ENCODE data around the gene MSANTD7. TPM values are rescaled to one million over a fixed set of nuclear protein-coding genes. Genes with fewer than 3 reads are reported as not detected.

The MSANTD7 gene
- total RNA-seq, 1 experiment from 2014 or later: 23.1 TPM

- peaks cover 15 to 21% (median 17%) of the 10 kb centered on the region in 3 experiments; a peak in 6 of 7 replicates for H3K36me3 Mint-ChIP-seq (ENCODE audit: insufficient read depth in 1 of 3, low read depth in 3 of 3)
- Histone ChIP-seq H4K5ac (ENCODE audit: insufficient read length, low read depth, low read length) (no peak overlapping the region), H2AFZ (ENCODE audit: low read length) (no peak overlapping the region)
Observed at GRCh38 chr10:14880229-14880628, 42.1 kb downstream of the MSANTD7 start.

More at GRCh38 chr10:14880229-14880628, 42.1 kb downstream of the MSANTD7 start:
- Histone ChIP-seq H3K9ac (ENCODE audit: extremely low read depth, insufficient read length, low read length) (peak overlapping the region; percentile 90), H3K27ac (ENCODE audit: insufficient read length, low read depth, low read length) (no peak overlapping the region), H3T11ph (ENCODE audit: low read length) (no peak overlapping the region), H3K23me2 (ENCODE audit: insufficient read length, low read depth, low read length, poor library complexity, severe bottlenecking) (peaks cover 4% of the 10 kb centered on the region), H3K9me3 (ENCODE audit: control insufficient read depth, low read depth, low read length) (no peaks in the 10 kb centered on the region), H4K8ac (replicated peaks; ENCODE audit: insufficient read length, low read depth, low read length) (no peak overlapping the region), H3K4me1 (ENCODE audit: insufficient read depth, low read length) (peaks cover 9% of the 10 kb centered on the region; the same call in 1 of the 2 replicates), H3K79me1 (ENCODE audit: insufficient read depth, low read depth, low read length, poor library complexity, severe bottlenecking) (peaks cover 2% of the 10 kb centered on the region), H3K14ac (ENCODE audit: insufficient read depth, low read length) (no peak overlapping the region), H4K91ac (ENCODE audit: insufficient read length, low read depth, low read length) (no peak overlapping the region), H2BK120ac (ENCODE audit: low read depth, low read length, poor library complexity, severe bottlenecking) (no peak overlapping the region), H3K56ac (ENCODE audit: insufficient read length, low read depth, low read length) (no peak overlapping the region), H2BK15ac (ENCODE audit: low read depth, low read length) (no peak overlapping the region), H3K18ac (ENCODE audit: insufficient read length, low read depth, low read length) (no peak overlapping the region), H4K20me1 (ENCODE audit: control insufficient read depth, insufficient read depth, insufficient read length) (no peaks in the 10 kb centered on the region), H2BK5ac (ENCODE audit: insufficient read length, low read length) (no peak overlapping the region), H3K27me3 (ENCODE audit: insufficient read depth, low read length) (no peaks in the 10 kb centered on the region), H3K4ac (ENCODE audit: low read depth, low read length) (no peak overlapping the region), H3K4me2 (ENCODE audit: insufficient read depth, insufficient read length, low read length) (peak overlapping the region; percentile 93), H3K79me2 (ENCODE audit: insufficient read depth, low read length) (peaks cover 40% of the 10 kb centered on the region; the same call in 1 of the 2 replicates), H2BK12ac (ENCODE audit: insufficient read length, low read depth, low read length) (no peak overlapping the region), H2AK5ac (ENCODE audit: insufficient read length, low read length) (no peak overlapping the region), H2BK20ac (ENCODE audit: low read depth, low read length, poor library complexity, severe bottlenecking) (no peak overlapping the region), H3K23ac (ENCODE audit: insufficient read length, low read depth, low read length) (no peak overlapping the region)
- no peaks in the 10 kb centered on the region for H3K27me3 Mint-ChIP-seq (ENCODE audit: low read depth)
- no peaks in the 10 kb centered on the region; a peak in 1 of 5 replicates for H3K9me3 Mint-ChIP-seq
- peaks cover 37 to 41% of the 10 kb centered on the region in 2 experiments for H3K4me1 Mint-ChIP-seq
- no CpG with 5 or more reads among the region's 7 CpGs for WGBS (ENCODE audit: extremely low coverage, insufficient read length, low lambda C conversion rate)
- no peak for TF ChIP-seq CTCF (conservative IDR thresholded peaks at IDR 0.05)
- peak overlapping the region; percentile 99 for H3K4me3 Mint-ChIP-seq
- DNase-seq: no peak
- peak overlapping the region in 2 of 3 experiments; percentile 18 to 98; a peak in 3 of 7 replicates for H3K27ac Mint-ChIP-seq
